HG03439 (cell line): Measurements from ENCODE around the gene PUS1.
"Not testable (repeated sequence)": the region's sequence is repeated elsewhere in the genome, so short reads cannot be mapped to it uniquely, and the experiment has no call there.

Source experiments
- ATAC-seq: cut with Tn5 transposase; IDR thresholded peaks from one replicate; pipeline ENCODE4 v1.9.1; 2021; ENCODE audit warnings: mild to moderate bottlenecking, moderate library complexity; ENCODE audit not compliant: unreplicated experiment

Gene PUS1

DNA sequence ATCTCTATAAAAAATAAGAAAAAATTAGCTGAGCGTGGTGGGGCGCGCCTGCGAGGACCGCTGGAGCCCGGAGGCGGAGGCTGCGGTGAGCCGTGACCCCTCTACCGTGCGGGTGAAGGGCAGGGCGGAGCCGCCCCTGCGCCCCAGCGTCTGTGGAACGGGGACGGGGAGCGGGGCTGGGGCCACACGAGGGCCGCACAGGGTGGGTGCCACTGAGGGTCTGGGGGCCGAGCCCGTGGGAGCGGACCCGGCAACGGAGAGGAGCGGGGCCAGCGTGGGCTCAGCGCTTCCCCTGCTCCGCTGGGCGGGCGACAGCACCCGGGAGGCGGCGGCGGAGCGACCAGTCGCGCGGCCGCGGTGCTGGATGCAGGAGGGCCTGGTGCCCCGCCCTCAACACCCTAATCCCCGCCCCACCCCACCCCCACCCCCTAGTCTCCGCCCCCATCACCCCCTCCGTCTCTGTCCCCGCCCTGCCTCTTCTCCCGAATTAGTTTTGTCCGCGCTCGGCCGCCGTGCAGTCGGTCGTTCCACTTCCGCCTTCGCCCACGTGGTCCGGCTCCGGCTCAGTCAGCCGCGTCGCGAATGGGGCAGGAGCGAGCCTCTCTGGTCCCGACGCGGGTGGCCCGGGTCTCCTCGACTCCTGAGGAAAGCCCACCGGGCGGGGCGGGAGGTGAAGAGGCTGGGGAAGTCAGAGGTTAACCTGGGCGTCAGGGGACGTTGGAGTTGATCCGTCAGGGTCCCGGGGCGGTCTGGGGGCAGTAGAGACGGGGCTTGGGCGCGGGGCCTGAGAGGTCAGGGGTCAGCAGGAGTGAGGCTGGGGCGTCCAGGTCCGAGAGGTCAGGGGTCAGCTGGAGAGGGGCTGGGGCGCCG lies at the start of gene PUS1:
Gene PUS1 (plus strand): TSS at position 566 of the 870 bp plus-strand sequence. CDS start 447 bp downstream, outside the sequence.
- ATAC-seq = peak; percentile 57

DNA sequence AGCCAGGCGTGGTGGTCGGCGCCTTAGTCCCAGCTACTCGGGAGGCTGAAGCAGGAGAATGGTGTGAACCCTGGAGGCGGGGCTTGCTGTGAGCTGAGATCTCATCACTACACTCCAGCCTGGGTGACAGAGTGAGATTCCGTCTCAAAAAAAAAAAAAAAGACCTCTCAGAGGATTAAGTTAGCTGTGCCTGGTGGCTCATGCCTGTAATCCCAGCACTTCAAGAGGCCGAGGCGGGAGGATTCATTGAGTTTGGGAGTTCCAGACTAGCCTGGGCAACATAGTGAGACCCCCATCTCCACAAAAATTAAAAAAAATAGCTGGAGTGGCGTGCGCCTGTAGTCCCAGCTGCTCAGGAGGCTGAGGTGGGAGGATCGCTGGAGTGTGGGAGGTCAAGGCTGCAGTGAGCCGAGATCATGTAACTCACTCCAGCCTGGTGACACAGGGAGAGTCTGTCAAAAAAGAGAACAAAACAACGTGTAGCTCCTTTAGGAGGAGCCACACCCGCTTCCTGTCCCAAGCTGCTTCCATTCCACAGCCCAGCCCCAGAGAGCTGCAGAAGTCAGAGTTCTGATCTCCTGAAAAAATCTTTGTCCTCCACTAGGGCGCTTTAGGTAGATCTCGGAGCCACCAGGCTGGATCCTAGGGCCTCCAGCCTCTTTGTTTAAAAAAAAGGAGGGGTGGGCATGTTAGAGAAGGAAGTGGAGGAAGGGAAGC lies 46.1 kb upstream of the PUS1 start:
- no peak for ATAC-seq

DNA sequence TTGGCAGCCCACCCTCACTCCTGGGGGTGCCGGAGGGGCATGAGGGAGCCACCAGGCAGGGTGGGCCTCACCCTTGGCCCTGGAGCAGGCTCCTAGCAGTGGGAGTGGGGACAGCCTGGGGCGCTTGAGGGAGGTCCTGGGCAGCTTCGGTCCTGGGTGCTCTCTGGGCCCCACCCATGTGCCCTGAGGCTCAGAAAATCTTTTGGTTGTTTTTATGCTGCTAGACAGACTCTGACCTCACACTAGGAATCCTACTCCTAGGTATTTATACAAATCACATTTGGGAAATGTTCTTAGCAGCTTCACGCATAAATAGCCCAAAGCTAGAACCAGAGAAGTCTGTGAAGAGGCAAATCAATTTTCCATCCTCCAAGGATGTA lies 45.6 kb upstream of the PUS1 start:
- no peak for ATAC-seq

DNA sequence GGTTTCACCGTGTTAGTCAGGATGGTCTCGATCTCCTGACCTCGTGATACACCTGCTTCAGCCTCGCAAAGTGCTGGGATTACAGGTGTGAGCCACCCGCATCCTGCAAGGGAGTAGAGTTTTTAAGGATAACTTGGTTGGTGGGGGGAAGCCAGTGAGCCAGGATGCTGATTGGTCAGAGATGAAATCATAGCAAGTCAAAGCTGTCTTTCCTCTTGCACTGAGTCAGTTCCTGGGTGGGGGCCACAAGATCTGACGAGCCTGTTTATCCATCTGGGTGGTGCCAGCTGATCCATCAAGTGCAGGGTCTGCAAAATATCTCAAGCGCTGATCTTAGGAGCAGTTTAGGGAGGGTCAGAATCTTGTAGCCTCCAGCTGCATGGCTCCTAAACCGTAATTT lies 44.0 kb upstream of the PUS1 start:
- ATAC-seq = not testable (repeated sequence)

DNA sequence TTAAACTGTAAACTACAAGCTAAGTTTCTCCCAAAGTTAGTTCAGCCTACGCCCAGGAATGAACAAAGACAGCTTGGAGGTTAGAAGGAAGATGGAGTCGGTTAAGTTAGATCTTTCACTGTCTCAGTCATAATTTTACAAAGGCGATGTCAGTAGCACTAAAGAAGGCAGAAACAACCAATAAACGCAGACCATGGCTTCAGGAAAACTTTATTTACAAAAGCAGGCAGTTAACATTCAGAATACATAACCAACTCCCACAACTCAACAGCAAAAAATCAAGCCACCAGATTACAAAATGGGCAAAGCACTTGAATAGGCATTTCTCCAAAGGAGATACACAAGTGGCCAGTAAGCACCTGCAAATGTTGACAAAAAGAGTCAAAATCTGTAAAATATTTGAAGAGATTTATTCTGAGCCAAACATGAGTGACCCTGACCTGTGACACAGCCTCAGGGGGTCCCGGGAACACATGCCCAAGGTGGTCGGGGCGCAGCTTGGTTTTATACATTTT lies 43.5 kb upstream of the PUS1 start:
- ATAC-seq = no peak

DNA sequence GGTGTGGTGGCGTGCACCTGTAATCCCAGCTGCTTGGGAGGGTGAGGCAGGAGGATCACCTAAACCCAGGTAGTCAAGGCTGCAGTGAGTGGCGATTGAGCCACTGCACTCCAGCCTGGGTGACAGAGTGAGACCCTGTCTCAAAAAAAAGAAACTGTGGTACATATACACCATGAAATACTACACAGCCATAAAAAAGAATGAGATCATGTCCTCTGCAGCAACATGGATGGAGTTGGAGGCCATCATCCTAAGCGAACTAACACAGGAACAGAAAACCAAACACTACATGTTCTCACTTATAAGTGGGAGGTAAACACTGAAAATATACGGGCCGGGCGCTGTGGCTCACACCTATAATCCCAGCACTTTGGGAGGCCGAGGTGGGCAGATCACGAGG lies 37.4 kb upstream of the PUS1 start:
- not testable (repeated sequence) for ATAC-seq

DNA sequence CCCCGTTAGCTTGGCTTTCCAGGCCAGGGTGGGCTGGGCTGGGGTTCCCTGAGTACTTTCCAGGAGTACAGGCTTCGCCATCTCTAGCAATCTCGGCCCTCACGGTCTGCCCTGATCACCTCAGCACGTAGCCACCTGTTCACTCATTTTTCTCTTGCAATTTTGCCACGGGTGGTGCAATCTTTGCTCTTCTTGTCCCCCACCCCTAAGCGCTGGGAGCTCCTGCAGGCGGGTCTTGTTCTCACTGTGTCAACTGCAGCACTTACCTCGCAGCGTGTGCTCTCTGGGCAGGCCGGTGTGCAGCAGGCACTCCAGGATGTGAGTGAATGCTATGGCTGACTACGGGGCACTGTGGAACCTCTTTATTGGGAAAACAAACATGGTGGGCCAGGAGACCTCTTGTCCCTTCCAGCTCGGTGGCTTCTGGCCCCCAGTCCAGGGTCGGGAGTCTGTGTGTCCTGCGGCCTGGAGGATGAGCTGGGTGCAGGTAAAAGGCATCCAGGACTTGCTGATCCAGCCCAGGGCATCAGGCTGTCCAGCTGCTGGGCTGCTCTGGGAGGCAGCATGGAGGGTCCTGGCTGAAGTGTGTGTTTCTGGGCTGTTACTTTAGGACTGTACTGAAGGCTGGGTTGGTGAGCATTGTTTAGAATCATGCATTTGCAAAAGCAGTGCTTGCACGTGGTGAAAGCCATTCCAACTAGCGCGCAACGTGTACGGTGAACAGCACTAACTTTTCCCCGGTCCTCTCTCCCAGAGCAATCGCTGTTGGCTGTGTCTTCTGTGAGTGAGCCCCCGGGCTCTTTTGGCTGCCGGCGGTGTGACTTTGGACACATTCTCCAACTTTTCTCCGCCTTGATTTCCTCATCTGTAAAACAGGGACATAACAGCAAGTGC lies 36.1 kb upstream of the PUS1 start:
- ATAC-seq = no peak

DNA sequence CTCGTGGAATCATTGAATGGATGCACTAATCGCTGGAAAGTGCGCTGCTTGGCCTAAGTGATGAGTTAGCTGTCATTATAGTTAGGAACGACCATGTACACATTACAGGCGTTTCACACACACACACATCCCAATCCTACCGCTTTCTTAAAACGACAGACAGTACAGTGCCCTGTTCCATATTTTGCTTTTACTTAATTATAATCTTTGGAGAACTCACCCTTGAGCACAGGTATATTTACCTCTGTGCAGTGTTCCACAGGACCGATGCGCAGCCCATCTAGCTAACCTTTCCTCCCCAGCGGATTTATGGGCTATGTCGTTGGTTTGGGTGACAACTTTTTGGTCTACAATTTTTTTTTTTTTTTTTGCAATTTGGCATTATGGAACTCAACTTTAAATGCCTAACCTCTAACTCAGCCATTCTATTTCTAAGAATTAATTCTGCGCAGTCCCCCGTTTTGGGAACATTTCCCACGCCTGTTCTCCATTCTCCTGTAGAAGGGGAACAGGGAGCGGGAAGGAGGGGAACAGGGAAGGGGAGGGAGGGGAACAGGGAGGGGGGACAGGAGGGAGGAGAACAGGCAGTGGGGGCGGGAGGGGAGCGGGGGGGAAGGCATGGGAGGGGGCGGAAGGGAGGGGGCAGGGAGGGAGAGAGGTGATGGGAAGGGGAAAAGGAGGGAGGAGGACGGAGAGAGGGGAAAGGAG lies 35.3 kb upstream of the PUS1 start:
- ATAC-seq = no peak

DNA sequence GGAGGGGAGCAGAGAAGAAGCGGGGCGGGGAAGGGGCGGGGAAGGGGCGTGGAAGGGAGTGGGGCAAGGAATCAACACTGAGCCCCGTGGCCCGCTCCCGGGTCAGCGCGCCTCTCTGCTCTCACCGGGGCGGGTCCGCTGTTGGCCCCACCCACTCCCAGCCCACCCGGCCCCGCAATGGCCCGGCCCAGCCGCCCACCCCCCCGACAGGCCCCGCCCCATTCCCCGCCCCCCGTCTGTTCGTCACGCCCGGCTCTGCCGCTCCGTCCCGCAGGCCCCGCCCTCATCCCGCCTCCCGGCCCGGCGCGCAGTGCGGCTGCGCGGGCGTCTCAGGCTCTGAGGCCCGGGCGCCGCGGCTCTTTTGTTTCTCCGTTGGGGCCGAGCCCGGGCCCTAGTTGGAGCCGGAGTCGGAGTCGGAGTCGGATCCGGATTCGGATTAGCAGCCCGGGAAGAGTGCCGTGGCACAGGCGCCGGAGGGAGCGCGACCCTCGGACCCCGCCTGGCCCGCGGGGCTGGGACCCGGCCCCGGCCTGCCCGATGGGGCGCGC lies 34.7 kb upstream of the PUS1 start, which contains the start of gene ULK1:
Gene ULK1 (plus strand): TSS at position 310 of the 548 bp plus-strand sequence. CDS start 380 bp downstream, outside the sequence.
- ATAC-seq = peak; percentile 87

DNA sequence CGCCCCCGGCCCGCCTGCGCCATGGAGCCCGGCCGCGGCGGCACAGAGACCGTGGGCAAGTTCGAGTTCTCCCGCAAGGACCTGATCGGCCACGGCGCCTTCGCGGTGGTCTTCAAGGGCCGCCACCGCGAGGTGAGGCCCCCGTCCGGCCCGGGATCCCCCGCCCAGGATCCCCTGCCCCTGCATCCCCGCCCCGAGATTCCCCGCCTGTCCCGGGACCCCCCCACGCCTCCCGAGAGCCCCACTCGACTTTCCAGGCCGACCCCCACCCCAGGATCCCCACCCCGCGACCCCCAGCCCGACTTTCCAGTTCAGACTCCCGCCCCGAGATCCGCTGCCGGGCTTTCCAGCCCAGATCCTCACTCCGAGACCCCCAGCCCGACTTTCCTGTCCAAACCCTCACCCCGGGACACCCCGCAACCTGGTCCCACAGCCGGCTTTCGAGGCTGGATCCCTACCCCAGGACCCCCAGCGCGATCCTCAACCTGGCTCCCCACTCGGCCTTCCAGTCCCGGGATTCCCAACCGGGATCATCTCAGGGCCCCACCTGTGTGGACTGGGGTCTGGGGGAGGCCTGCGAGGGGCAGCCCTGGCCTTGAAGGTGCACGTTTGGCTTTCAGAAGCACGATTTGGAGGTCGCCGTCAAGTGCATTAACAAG lies 34.0 kb upstream of the PUS1 start:
- ATAC-seq = peak; percentile 2

DNA sequence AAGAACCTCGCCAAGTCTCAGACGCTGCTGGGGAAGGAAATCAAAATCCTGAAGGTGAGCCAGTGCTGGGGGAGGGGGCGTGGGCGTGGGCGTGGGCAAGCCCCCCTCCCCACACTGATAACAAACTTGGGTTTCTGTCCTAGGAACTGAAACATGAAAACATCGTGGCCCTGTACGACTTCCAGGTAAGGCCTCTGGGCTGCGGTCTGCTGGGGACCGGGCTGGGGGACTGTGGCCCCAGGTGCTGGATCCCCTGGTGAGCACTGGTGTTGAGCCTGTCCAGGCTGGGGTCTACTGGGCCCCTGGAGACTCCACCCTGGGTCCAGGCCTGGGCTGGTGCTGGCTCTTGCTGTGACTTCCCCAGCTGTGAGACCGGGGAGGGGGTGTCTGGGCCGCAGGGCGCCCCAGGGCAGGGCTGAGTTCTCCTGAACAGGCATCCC lies 33.4 kb upstream of the PUS1 start:
- no peak for ATAC-seq

DNA sequence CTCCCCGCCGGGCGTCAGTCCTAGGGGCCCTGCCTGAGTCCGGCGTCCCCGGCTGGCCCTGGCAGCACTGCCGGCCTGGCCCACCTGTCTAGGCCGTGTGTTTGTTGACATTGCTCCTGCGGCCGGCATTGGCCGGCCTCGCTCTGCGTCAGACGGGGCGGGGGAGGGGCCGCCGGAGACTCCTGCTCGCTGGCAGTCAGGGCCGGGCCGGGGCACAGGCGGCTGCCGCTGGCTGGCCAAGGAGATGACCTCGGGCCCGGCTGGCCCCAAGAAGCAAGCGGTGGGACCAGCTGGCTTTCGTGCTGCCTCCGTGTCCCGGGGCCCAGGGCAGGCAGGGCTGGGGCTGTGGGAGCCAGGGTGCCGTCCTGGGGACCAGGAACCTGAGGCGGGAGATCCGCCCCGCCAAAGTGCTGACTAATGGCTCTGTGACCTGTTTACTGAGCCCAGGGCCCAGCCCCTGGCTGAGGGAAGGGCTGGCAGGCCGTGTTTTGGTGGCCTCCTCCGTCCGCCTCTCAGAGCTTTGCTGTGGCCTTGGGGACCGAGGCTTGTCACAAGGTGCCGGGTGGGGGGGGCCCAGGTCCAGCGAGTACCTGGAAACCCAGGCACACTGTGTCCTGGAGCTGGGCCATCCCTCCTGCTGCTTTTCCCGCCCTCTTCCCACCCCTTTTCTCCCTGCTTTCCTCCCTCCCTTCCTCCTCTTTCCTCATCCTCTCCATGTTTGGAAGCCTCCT lies 32.8 kb upstream of the PUS1 start:
- peak; percentile 52 for ATAC-seq

DNA sequence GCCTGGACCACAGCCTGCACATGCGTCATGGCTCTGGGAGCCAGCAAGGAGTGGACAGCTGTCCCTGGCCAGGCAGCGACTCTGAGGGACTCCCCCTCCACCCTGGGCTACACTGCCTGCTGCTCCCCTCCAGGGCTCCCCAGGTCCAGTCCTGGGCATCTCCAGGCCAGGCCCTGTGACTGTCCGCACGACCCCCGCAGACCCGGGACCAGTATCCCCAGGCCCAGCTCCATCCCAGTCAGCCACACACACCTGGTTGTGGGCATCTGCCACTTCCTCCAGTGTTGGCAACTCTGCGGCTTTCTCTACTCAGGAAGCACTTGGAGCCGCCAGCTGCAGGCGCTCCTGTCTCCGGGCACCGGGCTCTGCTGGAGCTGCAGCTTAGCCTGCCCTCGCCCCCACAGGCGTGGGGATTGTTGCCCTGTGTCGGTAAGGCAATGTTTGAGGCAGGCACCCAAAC lies 32.2 kb upstream of the PUS1 start:
- no peak for ATAC-seq

DNA sequence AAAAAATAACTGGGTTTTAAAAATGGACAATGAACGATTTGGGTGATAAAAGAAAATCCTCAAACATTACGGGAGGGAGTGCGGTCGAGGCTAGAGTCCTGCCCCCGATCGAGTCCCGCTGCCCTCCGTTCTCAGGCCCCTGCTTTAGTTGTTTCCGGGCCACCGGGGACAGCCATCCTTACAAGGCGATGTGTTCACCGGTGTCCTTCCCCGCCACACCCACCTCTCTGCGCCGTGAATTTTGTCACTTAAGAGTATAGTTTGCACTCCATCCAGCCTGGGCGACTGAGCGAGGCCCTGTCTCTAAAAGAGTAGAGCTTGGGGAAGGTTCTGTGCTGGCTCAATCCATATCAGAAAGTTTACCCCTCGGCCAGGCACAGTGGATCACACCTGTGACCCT lies 31.8 kb upstream of the PUS1 start:
- ATAC-seq = no peak

DNA sequence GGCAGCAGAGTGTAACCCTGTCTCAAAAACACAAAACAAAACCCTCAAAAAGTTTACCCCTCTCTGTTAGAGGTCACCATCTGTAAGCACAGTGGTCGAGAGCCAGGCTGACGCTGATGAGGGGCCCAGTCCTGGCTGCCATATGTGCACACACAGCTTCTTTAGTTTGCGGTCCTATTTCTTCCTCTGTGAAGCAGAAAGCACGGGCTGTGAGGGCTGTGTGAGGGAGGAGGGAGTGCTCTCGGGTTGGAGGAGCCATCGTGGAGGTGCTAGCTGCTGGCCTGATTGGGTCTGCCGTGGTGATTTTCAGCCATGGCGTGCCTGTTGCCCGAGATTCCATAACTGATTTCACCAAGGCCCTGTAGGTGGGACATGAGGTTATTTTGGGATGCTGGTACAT lies 31.2 kb upstream of the PUS1 start:
- no peak for ATAC-seq

DNA sequence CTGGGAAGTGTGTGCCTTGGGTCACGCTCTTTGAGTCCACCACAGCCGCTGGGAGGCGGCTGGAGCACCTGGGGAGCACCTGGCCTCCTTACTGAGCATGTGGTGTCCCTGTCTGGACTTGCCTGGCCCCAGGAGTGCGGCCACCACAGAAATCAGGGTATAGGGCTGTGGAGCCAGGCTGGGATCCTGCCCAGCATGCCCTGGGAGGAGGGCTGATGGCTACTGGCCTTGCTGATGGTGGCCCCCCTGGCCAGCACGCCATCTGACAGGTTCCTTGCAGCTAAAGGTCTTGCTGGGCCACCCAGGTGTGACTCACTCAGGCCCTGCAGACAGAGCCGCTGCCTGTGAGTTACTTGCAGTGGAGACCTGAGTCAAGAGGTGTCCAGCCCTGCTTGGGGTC lies 28.7 kb upstream of the PUS1 start:
- no peak for ATAC-seq

DNA sequence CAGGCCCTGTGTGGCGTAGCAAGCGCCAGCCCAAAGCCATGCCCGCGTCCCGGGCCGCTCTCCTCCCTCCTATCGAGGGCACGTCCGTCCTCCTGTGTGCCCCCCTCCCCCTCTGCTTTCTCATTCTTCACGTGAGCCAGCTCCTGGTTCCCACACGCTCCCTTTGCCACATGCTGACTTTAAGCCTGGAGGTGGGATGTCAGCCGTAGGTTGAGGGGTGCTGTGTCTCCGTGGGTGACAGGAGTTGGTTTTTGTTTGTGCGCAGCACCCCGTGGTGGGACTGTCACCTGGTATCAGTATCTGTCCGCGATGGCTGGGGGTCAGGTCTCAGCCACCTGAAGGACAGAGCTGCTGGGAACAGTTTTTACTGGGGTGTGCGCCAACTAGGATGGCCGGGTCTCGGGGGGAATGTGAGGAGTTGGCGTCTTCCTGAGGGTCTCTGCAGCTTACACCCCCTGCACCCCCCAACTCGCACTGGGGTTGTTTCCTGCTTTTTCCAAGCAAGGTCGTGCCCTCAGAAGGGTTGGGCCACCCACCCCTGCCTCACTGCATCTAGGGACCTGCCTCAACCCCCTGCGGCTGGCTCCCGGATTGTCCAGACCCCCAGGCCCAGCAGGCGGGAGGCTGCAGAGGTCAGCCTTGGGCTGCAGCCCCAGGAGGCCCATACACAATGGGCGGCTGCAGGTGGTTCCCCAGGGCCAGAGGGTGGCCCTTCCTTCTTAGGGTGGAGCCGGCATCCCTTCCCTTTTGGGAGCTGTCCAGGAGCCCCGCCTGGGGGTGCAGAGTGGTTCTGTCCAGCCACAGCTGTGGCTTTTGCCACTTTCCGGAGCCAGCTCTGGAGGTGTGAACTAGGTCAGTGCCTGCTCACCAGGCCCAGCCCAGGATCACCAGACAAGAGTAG lies 27.4 kb upstream of the PUS1 start:
- ATAC-seq = no peak
